ENCODE data around the gene IL1RAPL2.
A peak's percentile ranks its signal among the peaks of the same experiment; 100 is the strongest.

The IL1RAPL2 gene

DNA sequence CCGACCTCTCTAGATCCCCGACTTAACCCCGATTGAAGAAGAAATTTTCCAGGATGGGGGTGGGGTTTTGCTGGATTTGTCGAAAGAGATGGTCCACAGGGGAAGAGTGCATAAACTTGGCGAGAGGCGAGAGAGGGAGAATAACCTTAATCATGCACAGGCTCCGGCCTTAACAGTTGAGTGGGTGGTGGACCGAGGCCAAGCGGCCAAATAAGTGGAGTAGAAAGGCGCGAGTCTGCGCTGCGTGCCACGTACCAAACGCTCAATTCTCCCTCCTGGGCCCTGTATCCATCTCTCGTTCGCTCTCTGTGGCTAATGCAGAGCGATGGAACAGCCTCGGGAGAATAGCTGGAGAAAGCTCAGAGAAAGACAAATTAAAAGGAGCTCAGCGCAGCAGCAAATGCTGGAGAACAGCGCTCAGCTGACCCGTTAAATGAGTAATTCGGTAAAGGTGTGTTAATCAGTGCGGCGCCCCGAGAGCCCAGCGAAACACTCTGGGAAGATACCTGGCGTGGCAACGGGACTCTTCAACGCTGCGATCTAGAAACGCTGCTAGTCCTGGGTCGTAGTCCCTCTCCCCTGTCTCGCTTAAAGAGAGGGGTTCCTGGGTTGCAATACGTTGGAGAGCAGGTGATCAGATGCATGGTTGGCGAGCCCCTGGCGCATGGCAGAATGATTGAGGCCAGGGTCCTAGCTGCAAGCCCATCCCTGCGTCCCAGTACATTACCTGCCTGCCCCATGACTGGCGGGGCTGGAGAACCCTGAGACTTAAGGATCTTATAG is 887 bp upstream of the IL1RAPL2 start:
- no peak for DNase-seq (ENCODE audit: low spot score)
- no peak overlapping the region for H3K27ac ChIP-seq
- TF ChIP-seq, protein P1, sequence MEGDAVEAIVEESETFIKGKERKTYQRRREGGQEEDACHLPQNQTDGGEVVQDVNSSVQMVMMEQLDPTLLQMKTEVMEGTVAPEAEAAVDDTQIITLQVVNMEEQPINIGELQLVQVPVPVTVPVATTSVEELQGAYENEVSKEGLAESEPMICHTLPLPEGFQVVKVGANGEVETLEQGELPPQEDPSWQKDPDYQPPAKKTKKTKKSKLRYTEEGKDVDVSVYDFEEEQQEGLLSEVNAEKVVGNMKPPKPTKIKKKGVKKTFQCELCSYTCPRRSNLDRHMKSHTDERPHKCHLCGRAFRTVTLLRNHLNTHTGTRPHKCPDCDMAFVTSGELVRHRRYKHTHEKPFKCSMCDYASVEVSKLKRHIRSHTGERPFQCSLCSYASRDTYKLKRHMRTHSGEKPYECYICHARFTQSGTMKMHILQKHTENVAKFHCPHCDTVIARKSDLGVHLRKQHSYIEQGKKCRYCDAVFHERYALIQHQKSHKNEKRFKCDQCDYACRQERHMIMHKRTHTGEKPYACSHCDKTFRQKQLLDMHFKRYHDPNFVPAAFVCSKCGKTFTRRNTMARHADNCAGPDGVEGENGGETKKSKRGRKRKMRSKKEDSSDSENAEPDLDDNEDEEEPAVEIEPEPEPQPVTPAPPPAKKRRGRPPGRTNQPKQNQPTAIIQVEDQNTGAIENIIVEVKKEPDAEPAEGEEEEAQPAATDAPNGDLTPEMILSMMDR (conservative IDR thresholded peaks at IDR 0.05; ENCODE audit: low read depth): no peak
- ChIA-PET CTCF (interaction anchor here (0.6 to 1.9 kb wide), 10 partner anchors 9 to 768 kb away, joined by 3 to 11 read pairs (median 4); no protein-coding TSS in a partner anchor), POLR2A (ENCODE audit: low non-redundant PET) (interaction anchor here (0.7 kb wide), 1 partner anchor 184 kb away, joined by 3 read pairs; no protein-coding TSS in a partner anchor)

DNA sequence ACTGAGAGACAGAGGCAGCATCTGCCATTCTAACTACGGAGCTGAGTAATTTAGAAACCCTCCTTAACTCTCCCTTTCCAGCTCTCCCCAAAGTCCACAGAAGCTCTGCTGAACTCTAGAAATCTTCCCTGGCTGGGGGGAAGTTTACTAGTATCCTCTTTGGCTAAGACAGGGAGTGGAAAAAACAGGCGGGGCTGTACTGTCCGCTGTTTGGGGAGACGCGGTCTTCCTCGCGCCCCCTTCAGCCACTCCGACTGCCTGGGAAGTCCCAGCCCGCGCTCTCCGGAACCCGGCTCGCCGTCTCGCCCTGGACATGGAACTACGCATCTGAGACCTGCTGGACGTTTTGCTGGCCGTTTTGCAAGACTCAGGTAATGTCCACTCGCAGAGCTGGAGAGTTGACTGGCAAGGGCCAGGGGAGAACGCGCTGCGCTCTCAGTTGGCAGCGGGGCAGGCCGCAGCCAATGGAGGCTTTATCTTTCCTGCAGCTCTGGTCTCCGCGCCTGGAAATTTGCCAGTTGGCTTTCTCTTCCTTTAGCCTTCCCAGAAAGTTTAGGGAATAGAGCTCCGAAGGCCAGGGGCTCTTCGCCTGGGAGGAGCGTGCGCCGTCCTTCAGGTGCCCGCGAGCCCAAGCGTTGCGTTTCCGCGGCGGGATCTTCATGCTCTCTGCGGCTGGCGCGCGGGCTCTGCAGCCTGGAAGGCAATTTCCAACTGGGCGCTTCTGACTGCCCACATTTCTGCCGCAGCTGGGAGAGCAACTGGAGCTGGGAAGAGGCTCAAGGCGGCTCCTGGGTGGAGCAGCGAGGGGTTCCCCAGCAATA is 892 bp downstream of the IL1RAPL2 start:
- POLR2A ChIA-PET (ENCODE audit: low non-redundant PET): no interaction called here
- no peak overlapping the region for H3K27ac ChIP-seq
- no peak for DNase-seq (ENCODE audit: low spot score)
- CTCF ChIA-PET: interaction anchor here (0.6 to 1.9 kb wide), 6 partner anchors 8 to 297 kb away, joined by 3 to 11 read pairs (median 4); no protein-coding TSS in a partner anchor
- TF ChIP-seq, protein P1 (conservative IDR thresholded peaks at IDR 0.05; ENCODE audit: low read depth): no peak

DNA sequence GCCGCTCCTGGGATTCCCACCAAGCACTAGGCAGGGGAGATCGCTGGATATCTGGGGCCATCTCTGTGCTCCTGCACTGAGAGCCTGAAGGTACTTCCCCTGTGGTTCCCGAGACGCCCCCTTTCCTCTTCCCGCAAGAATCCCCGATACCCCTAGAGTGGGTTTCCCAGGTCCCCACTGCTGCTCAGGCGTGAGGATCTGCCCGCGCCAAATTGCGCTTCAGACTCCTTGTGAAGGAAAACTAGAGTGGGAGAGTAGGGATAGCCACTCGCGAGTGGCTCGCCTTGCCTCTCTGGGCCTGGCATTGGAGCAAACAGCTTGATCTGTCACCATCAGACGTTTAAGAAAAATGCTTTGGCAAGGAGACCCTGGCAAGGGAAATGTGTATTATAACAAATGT is 1.5 kb downstream of the IL1RAPL2 start:
- H3K27ac ChIP-seq: no peak overlapping the region
- TF ChIP-seq, protein P1 (conservative IDR thresholded peaks at IDR 0.05; ENCODE audit: low read depth): no peak
- DNase-seq (ENCODE audit: low spot score): no peak
- POLR2A ChIA-PET (ENCODE audit: low non-redundant PET): no interaction called here
- CTCF ChIA-PET: no interaction called here

DNA sequence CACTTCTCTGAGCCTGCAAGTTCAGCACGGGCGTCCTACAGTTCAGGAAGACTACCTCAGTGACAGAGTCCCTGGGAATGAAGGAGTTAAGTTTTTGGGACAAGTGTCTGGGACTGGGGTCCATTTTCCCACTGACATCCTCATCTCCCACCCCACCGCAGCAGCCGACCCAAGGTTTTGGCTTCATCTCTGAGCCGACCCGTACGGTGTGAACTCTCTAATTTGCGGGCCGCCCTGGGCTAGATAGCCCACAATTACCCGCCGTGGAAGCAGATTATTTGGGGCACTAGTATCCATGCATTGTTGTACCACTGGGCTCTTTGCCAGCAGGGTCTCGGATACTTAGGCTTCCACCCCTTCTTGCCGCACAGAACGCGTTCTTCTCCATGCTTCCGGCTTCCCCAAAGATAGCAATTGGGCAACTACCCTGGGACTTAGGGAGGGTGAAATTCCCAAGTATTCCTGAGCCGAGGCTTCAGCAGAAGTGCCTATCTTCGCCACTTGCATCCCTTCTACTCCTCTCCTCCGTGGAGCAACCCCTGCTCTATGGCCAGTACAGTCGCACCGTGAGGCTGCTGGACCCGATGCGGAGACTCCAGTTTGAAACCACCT is 2.4 kb downstream of the IL1RAPL2 start:
- POLR2A ChIA-PET (ENCODE audit: low non-redundant PET): no interaction called here
- no peak for DNase-seq (ENCODE audit: low spot score)
- TF ChIP-seq, protein P1 (conservative IDR thresholded peaks at IDR 0.05; ENCODE audit: low read depth): no peak
- CTCF ChIA-PET: no interaction called here
- H3K27ac ChIP-seq: no peak overlapping the region

DNA sequence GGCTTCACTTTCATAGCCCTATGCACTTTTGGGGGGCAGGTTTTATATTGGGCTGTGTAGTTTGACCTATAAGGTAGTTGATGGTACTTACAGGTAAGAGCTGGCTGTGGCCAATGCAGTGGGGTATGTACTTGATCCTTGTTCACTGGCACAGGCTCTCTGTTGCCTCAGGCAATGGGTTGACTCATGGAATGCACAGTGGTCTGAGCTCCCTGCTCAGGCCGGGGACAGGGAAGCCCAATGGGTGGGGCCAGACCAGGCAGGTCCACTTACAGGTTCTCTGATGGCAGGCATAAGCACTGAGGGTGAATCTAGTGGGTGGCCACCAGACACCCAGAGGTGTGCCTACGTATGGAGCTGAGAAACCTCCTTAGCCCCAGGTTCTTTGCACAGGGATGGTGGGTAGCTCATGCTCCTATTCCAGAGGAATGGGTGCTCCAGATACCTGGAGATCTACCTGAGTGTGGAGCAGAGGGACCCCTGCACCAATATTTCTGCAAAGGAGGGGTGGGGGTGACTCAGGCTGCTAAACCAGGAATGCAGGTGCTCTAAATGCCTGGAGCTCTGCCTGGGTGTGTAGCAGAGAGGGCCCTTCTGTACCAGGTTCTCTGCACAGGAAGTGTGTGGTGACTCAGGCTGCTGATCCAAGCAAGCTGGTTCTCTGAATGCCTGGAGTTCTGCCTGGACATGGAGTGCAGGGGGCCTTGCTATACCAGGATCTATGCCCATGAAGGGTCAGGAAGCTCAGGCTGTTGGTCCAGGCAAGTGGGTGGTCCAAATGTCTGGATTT is 52.3 kb downstream of the IL1RAPL2 start:
- peak; percentile 9 for DNase-seq (ENCODE audit: low spot score)
- POLR2A ChIA-PET (ENCODE audit: low non-redundant PET): no interaction called here
- no peak overlapping the region for H3K27ac ChIP-seq
- TF ChIP-seq, protein P1 (conservative IDR thresholded peaks at IDR 0.05; ENCODE audit: low read depth): no peak
- CTCF ChIA-PET: no interaction called here

DNA sequence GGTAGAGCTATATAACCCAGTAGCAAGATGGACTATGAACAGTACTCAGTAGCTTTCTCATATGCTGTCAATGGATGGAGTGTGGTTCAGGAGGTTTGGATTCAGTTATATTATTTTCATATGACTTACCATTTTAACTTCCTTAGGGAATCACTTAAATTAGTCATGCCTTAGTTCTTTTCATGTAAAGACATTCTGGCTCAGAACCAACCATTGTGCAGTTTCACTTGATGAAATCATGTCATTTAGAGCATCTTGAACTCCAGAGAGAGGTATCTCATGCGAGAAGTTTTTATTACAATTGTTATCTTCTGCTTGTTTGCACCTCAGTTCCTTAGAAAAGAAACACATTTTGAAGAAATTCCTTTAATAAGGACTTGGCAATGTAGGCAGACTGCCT is 55.8 kb downstream of the IL1RAPL2 start:
- CTCF ChIA-PET: no interaction called here
- TF ChIP-seq, protein P1 (conservative IDR thresholded peaks at IDR 0.05; ENCODE audit: low read depth): no peak
- H3K27ac ChIP-seq: no peak overlapping the region
- no peak for DNase-seq (ENCODE audit: low spot score)
- POLR2A ChIA-PET (ENCODE audit: low non-redundant PET): no interaction called here

Measured in RWPE1 (cell line).